ENCODE data around the gene CCDC106.

CCDC106 gene

GRCh38 chr19:55686311-55687050, 38.5 kb downstream of the CCDC106 start:
- no peak for DNase-seq

DNA sequence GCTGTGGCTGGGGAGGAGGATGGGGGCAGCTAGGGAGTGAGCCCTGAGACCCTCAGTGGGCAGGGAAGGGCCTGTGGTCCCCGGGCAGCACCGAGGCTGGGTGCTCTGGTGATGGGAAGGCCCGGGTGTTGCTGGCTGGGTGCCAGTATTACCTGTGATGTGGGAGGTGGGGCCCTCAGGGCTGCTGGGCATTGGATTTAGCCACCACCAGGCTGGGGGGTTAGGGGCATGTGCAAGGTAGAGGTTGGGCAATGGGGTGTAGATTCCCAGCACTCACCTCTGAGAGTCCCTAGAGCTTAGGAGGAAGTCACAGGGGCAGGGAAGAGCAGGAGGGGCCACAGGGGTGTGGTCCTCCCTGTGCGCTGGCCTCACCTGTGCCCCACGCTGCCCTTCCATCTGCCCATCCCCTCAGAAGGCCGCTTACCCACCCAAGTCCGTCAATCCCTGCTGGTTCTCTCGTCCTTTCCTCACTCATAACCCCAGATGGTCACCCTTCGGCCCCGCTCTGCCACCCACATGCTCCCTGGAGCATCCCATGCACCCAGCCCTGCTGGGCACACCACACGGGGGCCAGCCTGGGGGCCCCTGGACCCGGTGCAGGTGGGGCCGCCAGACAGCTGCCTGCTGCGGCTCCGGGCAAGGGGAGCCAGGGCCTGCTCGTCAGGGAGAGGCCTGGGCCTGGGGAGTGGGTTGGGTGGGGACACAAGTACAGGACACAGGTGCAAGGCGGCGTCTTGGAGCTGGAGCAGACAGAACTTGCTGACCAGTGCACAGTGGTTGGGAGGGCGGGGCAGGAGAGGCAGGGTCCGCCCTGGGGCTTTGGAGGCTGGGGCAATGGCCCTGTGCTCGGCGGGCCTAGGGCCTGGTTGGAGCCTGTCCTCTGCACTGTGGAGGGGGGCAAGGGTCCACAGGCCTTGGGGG, 39.5 kb downstream of the CCDC106 start:
- no peak for DNase-seq

- DNase-seq: no peak
Observed at GRCh38 chr19:55688422-55689218, 40.6 kb downstream of the CCDC106 start.

- DNase-seq: no peak
Observed at GRCh38 chr19:55689411-55690108, 41.5 kb downstream of the CCDC106 start.

DNA sequence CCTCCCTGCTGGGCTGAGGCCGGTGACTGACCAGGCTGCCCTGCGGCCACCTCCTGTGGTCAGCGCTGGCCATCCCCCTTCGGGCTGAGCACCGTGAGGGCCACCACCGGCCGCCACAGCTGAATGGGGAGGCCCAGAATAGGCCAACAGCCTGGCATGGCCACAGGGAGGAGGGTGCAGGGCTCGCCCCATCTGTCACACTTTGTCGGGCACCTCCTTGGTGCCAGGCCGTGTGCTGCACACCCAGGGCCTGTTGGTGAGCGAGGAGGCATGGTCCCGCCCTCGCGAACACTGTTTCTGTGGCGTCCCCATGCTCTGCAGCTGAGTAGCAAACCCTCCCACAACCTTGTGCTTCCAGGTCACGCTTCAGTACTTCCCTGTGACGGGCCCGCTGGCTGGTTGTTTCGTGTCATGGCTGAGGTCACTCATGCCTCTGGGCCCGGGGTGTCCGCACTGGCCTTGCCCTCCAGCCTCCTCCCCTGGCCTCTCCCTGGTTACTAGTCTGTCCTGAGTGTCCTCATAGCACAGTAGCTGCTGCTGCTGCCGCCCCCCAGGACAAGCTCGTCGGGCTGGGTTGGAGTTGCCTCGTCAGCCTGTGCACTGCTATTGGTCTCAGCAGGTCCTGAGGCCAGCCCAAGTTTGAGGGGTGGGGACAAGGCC, 42.2 kb downstream of the CCDC106 start:
- no peak for DNase-seq

- DNase-seq: no peak
Observed at GRCh38 chr19:55690769-55691545, 42.9 kb downstream of the CCDC106 start.

GRCh38 chr19:55691561-55692481, 43.8 kb downstream of the CCDC106 start:
- no peak for DNase-seq

DNA sequence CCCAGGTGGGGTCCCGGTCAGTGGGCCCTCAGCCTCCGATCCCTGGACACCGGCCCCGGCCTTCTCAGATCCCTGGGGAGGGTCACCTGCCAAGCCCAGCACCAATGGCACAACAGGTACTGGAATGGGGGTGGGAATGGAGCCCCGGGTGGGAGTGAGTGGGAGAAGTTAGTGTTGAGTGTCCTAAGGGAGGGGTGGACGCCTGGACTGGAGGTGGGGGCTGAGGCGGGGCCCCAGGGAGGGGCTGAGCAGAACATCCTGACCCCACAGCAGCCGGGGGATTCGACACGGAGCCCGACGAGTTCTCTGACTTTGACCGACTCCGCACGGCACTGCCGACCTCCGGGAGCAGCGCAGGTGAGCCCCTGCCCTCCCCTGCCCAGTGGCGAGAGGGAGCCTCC, 44.7 kb downstream of the CCDC106 start:
- no peak for DNase-seq

DNA sequence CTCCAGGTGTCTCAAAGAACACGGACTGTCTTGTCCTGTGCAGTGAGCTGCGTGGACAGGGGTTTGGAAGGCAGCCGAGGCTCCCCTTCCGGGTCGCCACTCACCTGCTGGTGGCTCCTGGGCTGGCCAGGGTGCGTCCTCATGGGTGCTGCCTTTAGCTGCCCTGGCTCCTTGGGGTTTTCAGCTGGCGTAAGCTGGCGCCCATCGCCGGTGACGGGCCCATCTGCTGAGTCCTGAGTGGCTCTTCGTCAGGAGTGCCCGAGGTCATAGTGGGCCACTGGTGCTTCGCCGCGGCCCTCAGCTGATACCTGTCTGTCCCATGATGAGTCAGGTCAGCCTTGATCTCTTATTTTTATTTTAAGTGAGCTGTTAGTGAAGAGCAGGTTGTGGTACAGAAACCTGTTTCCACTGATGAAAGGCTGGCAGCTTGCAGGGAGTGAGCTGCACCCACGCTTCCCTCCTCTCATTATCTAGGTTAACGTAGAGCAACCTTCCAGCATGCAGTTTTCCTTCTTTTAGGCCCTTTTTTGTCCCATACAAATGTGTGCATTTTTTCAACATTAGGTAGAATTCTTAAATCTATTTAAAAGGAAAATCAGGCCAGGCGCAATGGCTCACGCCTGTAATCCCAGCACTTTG, 45.4 kb downstream of the CCDC106 start:
- DNase-seq: no peak

DNA sequence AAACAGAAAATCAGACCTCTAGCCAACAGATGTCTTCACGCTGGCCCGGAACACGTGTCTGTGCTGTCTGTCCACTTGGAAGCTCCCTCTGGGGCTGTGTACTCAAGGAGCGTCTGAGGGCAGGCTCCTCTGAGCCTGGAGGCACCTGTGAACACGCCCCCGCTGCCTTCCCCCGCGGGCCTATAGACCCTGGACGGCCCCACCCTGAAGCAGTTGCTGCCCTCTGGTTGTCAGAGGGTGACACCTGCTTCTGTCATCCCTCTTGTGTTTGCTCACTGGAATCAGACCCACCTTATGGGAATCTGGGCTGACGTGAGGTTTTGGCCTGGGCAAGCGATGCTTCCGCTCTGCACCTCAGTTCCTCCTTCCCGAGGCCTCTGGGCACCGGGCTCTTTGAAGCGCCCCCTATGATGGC, 46.2 kb downstream of the CCDC106 start:
- DNase-seq: no peak

DNA sequence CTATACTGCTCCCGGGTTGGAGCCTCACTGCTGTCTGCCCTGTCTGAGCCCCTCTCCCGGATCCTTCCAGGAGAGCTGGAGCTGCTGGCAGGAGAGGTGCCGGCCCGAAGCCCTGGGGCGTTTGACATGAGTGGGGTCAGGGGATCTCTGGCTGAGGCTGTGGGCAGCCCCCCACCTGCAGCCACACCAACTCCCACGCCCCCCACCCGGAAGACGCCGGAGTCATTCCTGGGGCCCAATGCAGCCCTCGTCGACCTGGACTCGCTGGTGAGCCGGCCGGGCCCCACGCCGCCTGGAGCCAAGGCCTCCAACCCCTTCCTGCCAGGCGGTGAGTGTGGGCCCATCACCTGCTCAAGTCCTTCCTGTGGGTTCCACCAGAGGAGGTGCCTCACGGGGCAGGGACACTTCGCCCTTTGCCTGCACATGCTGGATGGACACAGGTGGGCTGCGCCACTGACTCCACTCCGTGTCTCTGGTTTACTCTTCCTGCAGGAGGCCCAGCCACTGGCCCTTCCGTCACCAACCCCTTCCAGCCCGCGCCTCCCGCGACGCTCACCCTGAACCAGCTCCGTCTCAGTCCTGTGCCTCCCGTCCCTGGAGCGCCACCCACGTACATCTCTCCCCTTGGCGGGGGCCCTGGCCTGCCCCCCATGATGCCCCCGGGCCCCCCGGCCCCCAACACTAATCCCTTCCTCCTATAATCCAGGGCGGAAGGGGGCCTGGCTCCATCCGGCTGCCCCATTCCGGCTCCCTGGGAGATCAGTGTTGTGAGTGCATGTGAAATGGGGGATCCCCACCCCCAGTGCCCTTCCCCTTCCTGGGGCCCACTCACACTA, 46.9 kb downstream of the CCDC106 start:
- no peak for DNase-seq

GRCh38 chr19:55695511-55696290, 47.7 kb downstream of the CCDC106 start:
- no peak for DNase-seq

DNA sequence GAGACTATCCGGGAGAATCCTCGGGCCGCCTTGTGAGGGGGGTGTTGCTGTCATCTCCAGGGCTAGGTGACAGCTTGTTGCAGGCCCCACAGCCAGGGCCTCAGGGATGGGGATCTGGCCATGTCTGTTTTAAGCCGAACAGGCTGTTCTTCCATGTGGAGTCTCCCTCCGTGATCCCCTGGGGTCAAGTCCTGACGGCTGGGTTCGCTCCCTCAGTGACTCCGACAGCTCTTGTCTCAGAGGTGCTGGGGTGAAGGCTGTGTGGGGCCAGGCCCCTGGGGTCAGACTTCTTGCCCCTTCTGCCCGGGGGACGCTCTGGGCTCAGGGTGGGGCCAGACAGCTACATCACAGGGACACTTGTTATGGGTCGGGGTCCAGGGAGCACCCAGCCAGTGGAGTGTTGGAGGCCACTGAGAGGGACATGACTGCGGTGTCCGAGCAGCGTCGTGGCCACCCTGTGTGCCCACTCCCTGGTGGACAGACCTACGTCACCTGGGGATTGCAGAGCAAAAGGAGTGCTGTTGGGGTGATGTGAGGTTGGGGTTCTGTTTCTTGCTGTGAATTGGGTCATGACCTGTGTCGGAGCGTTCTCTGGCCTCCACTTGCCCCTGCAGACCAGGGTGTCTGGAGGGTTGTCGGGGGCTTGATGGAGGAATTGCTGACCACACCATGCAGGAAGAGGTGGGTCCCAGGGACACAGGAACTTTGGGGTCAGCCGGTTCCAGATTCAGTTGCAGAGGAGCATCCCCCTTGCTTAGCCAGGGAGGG, 48.5 kb downstream of the CCDC106 start:
- DNase-seq: no peak

DNA sequence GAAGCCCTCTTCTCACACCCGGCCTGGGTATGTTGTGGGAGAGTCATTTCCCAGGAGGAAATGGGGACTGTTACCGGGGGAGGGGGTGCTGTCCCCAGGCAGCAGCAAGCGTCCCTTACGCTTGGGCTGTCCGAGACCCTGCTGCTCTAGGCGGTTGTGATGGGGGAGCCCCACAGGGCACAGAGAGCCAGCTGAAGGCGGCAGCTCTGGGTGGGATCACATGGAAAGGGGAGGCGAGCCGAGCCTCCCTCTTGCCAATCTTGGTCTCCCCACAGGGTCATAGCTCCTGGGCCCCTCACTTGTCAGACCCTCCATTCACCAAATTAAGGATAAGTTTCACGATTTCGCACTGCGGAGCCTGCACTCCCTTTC, 49.0 kb downstream of the CCDC106 start:
- DNase-seq: no peak

GRCh38 chr19:55697698-55698097, 49.7 kb downstream of the CCDC106 start:
- DNase-seq: no peak

- no peak for DNase-seq
Observed at GRCh38 chr19:55698256-55698655, 50.2 kb downstream of the CCDC106 start.

DNA sequence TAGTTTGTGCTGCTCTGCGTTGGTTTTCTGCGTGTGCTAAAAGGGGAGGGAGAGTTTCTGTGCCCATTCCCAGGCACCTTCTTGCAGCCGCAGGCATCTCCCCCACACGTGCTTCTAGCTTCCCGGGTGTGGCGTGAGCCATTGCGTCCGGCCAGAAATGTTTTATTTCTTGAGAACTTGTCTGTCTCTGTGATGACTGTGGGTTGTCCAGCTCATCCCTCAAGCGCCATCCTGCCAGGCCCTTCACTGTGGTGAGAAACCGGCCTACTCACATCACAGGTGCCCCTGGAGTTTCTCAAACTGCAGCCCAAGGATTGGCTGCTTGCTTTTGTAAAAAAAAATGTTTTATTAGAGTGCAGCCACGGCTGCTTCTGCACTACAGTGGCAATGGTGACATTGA, 51.2 kb downstream of the CCDC106 start:
- DNase-seq: no peak

All from activated T-cell treated with anti-CD3 and anti-CD28 coated beads, Interleukin-2, amount 50 U/mL, for 48 hours (primary cell).